GM10847 (cell line): ENCODE data around the gene NFATC1.

Experiments
- POLR2A ChIP-seq: IDR thresholded peaks from 2 replicates; pipeline ENCODE4 v1.6.1; 2011; ENCODE audit not compliant: insufficient read length; ENCODE audit errors: extremely low read depth

Gene NFATC1

GRCh38 chr18:79382681-79383387 is 12.9 kb upstream of the NFATC1 start:
- no peak for TF ChIP-seq POLR2A

- no peak for TF ChIP-seq POLR2A
These were observed 12.2 kb upstream of the NFATC1 start for GRCh38 chr18:79383388-79384056.

- TF ChIP-seq POLR2A, result no peak
These were observed 11.5 kb upstream of the NFATC1 start for GRCh38 chr18:79384151-79384807.

DNA sequence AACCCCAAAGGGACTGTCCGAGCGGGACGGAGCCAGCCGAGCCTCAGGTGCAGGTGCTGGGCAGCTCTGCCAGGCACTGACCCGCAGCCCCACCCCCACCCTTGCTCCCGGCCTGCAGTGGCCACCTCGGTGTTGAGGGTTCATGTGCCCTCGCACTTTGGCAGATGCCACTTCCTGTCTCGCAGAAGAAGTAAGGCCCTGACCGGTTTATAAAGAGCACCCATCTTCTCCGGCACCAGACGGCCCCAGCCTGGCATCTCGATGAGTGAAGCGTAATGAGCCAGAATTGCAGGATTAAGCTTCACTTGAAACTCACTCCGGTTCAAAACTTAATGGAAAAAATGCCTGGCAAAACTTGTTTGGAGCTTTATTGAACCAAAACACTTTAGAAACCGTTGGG is 10.9 kb upstream of the NFATC1 start:
- no peak for TF ChIP-seq POLR2A

DNA sequence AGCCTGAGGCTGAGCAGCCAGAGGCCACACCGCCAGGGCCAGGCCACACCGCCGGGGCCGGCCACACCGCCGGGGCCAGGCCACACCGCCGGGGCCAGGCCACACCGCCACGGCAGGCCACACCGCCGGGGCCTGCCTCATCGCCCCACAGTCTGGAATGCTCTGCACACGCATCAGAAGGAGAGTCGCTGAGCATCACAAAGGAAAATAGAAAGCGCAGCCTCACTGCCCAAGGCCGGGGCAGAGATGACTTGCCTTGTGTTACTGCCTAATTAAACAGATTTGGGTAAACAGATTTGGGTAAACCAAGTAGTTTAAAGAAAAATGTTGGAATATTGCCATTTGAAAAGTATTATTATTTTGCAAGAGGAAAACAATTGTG is 10.4 kb upstream of the NFATC1 start:
- TF ChIP-seq POLR2A, result no peak

- TF ChIP-seq POLR2A, result no peak
These were observed 9.9 kb upstream of the NFATC1 start for GRCh38 chr18:79385708-79386341.

DNA sequence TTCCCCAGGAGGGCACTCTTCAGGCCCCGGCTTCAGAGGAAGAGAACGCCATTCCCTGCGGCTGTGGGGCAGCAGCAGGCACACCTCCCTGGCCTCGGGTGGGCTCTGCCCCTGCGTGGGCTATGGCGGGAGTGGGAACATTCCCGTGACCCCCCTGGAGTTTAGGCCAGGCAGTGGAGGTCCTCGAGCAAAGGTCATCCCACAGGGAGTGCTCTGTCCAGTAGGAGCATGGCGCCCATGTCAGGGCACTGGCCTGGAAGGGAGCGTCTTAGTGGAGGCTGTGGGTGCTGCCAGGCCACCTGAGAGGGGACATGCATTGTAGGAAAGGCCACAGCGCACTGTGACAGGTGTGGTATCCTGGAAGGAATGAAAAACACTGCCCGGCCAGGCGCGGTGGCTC is 9.2 kb upstream of the NFATC1 start:
- TF ChIP-seq POLR2A, result no peak

- TF ChIP-seq POLR2A, result no peak
These were observed 8.5 kb upstream of the NFATC1 start for GRCh38 chr18:79387214-79387613.

DNA sequence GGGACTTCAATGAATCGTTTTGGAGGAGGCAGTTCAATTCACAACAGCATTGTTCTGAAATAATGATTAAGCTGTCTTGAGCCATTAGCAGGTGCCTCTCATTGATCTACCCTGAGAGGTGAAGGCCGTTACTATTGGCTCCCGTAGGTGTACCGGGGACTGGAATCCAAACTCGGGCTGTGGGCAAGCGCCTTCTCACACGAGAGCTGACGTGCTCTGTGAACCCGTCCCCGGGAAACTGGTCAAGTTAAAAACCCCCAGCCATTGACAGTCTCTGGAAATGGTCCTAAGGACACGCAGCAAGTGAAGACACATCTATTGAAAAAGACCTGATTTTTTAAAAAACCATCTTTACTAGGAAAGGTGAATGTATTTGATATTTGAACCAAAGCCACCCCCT is 8.1 kb upstream of the NFATC1 start:
- TF ChIP-seq POLR2A, result no peak

GRCh38 chr18:79388043-79388442 is 7.7 kb upstream of the NFATC1 start:
- TF ChIP-seq POLR2A, result no peak

GRCh38 chr18:79389689-79390088 is 6.0 kb upstream of the NFATC1 start:
- no peak for TF ChIP-seq POLR2A

- TF ChIP-seq POLR2A, result no peak
These were observed 3.5 kb upstream of the NFATC1 start for GRCh38 chr18:79392226-79392625.

- TF ChIP-seq POLR2A, result no peak
These were observed 2.5 kb upstream of the NFATC1 start for GRCh38 chr18:79393181-79393634.

- no peak for TF ChIP-seq POLR2A
These were observed 1.8 kb upstream of the NFATC1 start for GRCh38 chr18:79393635-79394533.
